CD4-positive, alpha-beta T cell (primary cell): Measurements from ENCODE around the gene ATG4D. TPM values are rescaled to one million over a fixed set of nuclear protein-coding genes. Genes with fewer than 3 reads are reported as not detected.

ENCODE experiments used
- ATAC-seq: fragments of 200-7000 bp; cut with Tn5 transposase; one replicate; pipeline ENCODE4 v1.10.0; 2022; ENCODE audit warnings: mild to moderate bottlenecking; ENCODE audit not compliant: poor library complexity
- CTCF ChIA-PET: fragments of 350-600 bp; sonication (Branson Sonifier 250); formaldehyde crosslinking; loops from one replicate; lab custom pipeline; 2021; ENCODE audit warnings: antibody characterized with exemption, inconsistent platforms; lab: Charles Lee
- POLR2A ChIA-PET: fragments of 350-600 bp; sonication (Branson Sonifier 250); formaldehyde crosslinking; loops from one replicate; lab custom pipeline; 2021; ENCODE audit warnings: antibody characterized with exemption, inconsistent platforms; lab: Charles Lee
- DNase-seq, 14 experiments: peaks; one replicate each; pipeline ENCODE4 v3.0.0-alpha.2; 2013 to 2020; ENCODE audit warnings: mixed read lengths in 2 of 14
- H3K27ac ChIP-seq, 2 donors: one replicate each; pipeline versions ENCODE4 v1.5.1 to v1.7.0; 2013; ENCODE audit warnings: low read length in 2 of 2, low read depth in 1 of 2, mild to moderate bottlenecking in 1 of 2
- H3K27me3 ChIP-seq, 2 experiments: 1 replicate in 1 of 2; 2 replicates in 1 of 2; pipeline versions ENCODE4 v1.6.1 to v1.7.0; 2013; ENCODE audit warnings: low read length in 2 of 2, control low read depth in 1 of 2, mild to moderate bottlenecking in 1 of 2, moderate library complexity in 1 of 2; ENCODE audit not compliant: insufficient read depth in 2 of 2, control insufficient read depth in 1 of 2
- H3K36me3 ChIP-seq: one replicate; pipeline ENCODE4 v1.6.1; 2013; ENCODE audit warnings: low read length, control low read depth; ENCODE audit not compliant: insufficient read depth
- H3K4me1 ChIP-seq: one replicate; pipeline ENCODE4 v1.6.1; 2013; ENCODE audit warnings: low read length, control low read depth; ENCODE audit not compliant: insufficient read depth
- H3K4me3 ChIP-seq: one replicate; pipeline ENCODE4 v1.5.1; 2013; ENCODE audit warnings: mild to moderate bottlenecking, low read length, moderate library complexity
- H3K9me3 ChIP-seq, 2 experiments: 1 replicate in 1 of 2; 2 replicates in 1 of 2; pipeline versions ENCODE4 v1.6.1 to v1.7.0; 2013; ENCODE audit warnings: low read length in 2 of 2, mild to moderate bottlenecking in 2 of 2, control low read depth in 1 of 2, moderate library complexity in 1 of 2; ENCODE audit not compliant: control insufficient read depth in 1 of 2, insufficient read depth in 1 of 2
- H3K27ac Mint-ChIP-seq: one replicate; pipeline ENCODE4 v1.8.0; 2020; ENCODE audit warnings: mixed read lengths
- H3K27me3 Mint-ChIP-seq: one replicate; pipeline ENCODE4 v1.8.0; 2021; ENCODE audit warnings: mixed read lengths
- H3K36me3 Mint-ChIP-seq: one replicate; pipeline ENCODE4 v1.8.0; 2021; ENCODE audit warnings: low read depth, mixed read lengths
- H3K4me1 Mint-ChIP-seq: one replicate; pipeline ENCODE4 v1.8.0; 2021; ENCODE audit warnings: low read depth, mixed read lengths
- H3K4me3 Mint-ChIP-seq: one replicate; pipeline ENCODE4 v1.8.0; 2020; ENCODE audit warnings: mild to moderate bottlenecking, mixed read lengths
- H3K9me3 Mint-ChIP-seq: one replicate; pipeline ENCODE4 v1.8.0; 2020; ENCODE audit warnings: mixed read lengths
- intact Hi-C, 2 experiments: fragments of 100-400 bp; cut with DNase I in 1 of 2; cut with micrococcal nuclease in 1 of 2; formaldehyde crosslinking; loops; one replicate each; pipeline versions ENCODE4 v1.15.1 to v1.9.0; 2023 to 2025; cut with DNase I, micrococcal nuclease
- total RNA-seq, 174 experiments: library from RNA in 2 of 174; stranded (reverse) in 2 of 174; gene quantifications; one replicate each; pipeline ENCODE4 v1.2.3 and lab custom pipeline; 2021 to 2026
- TF ChIP-seq, protein P1 (sequence below): fragments of 200-600 bp; IDR thresholded peaks from one replicate; pipeline ENCODE4 v1.8.0; 2022; ENCODE audit warnings: antibody characterized with exemption, mild to moderate bottlenecking

Gene ATG4D
- total RNA-seq, 2 experiments from 2014 or later: 81.1 to 84.6 TPM

DNA sequence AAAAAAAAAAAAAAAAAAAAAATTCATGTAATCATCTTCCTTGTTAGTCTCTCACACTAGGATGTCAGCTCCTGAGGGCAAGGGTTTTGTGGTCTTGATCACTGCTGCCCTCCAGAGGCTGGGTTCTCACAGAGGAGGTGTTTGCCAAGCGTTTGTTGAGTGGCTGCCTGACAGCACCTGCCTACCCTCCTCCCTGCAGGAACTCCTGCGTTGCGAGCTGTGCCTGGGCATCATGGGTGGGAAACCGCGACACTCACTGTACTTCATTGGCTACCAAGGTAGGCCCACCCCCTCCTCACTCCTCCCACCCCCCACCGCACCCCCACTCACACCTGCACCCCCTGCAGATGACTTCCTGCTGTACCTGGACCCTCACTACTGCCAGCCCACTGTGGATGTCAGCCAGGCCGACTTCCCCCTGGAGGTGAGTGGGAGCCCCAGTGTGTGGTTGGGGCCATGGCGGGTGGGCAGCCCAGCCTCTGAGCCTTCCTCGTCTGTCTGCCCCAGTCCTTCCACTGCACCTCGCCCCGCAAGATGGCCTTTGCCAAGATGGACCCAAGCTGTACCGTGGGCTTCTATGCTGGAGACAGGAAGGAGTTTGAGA is 8.1 kb downstream of the ATG4D start:
- Mint-ChIP-seq H3K27ac (peak overlapping the region; percentile 42), H3K36me3 (peaks cover 85% of the 10 kb centered on the region), H3K4me1 (peaks cover 45% of the 10 kb centered on the region), H3K27me3 (no peaks in the 10 kb centered on the region), H3K4me3 (no peak overlapping the region), H3K9me3 (no peaks in the 10 kb centered on the region)
- ATAC-seq: no peak
- Histone ChIP-seq H3K4me1 (peaks cover 65% of the 10 kb centered on the region), H3K9me3 (peaks cover 0 to 5% of the 10 kb centered on the region in 2 experiments), H3K4me3 (no peak overlapping the region), H3K27me3 (no peaks in the 10 kb centered on the region), H3K36me3 (peaks cover 76% of the 10 kb centered on the region), H3K27ac (peak overlapping the region in 1 of 2 donors; percentile 57)
- TF ChIP-seq, protein P1, sequence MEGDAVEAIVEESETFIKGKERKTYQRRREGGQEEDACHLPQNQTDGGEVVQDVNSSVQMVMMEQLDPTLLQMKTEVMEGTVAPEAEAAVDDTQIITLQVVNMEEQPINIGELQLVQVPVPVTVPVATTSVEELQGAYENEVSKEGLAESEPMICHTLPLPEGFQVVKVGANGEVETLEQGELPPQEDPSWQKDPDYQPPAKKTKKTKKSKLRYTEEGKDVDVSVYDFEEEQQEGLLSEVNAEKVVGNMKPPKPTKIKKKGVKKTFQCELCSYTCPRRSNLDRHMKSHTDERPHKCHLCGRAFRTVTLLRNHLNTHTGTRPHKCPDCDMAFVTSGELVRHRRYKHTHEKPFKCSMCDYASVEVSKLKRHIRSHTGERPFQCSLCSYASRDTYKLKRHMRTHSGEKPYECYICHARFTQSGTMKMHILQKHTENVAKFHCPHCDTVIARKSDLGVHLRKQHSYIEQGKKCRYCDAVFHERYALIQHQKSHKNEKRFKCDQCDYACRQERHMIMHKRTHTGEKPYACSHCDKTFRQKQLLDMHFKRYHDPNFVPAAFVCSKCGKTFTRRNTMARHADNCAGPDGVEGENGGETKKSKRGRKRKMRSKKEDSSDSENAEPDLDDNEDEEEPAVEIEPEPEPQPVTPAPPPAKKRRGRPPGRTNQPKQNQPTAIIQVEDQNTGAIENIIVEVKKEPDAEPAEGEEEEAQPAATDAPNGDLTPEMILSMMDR: no peak
- DNase-seq: peak in 7 of 14 experiments; percentile 33 to 74 (median 44)
- POLR2A ChIA-PET: interaction anchor here (0.7 to 6.7 kb wide), 3 partner anchors 9 to 15 kb away, joined by 3 to 81 read pairs (median 17); partner anchors contain the start of genes CDKN2D and KRI1
- CTCF ChIA-PET: interaction anchor here (0.6 to 0.8 kb wide), 2 partner anchors 42 to 48 kb away, joined by 3 read pairs; no protein-coding TSS in a partner anchor
- intact Hi-C loops: no loop called here

DNA sequence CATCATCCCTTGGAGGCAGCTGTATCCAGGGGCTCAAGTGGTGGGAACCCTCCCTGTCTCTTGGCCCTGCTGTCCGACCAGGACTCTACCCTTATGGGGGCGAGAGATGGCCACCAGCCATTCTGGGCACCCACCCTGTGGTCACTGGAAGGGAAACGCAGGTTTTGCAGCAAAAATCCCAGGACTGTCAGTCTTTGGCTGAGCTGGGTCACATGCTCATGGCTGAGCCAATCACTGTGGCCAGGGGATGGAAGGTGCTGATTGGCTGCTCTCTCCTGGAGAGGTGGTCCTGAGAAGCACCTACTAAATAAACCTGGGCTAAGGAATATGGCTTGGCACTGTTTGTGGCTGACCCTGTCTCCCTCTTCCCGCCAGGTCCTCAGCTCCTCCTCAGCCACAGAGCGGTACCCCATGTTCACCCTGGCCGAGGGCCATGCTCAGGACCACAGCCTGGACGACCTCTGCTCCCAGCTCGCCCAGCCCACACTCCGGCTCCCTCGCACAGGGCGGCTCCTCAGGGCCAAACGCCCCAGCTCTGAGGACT is 8.9 kb downstream of the ATG4D start:
- Mint-ChIP-seq H3K36me3 (peaks cover 81% of the 10 kb centered on the region), H3K4me3 (no peak overlapping the region), H3K27ac (peak overlapping the region; percentile 85), H3K9me3 (no peaks in the 10 kb centered on the region), H3K4me1 (peaks cover 45% of the 10 kb centered on the region), H3K27me3 (no peaks in the 10 kb centered on the region)
- DNase-seq (peak in 1 of 14 experiments; percentile 30), ATAC-seq (peak; percentile 25)
- Histone ChIP-seq H3K36me3 (peaks cover 74% of the 10 kb centered on the region), H3K27ac (peak overlapping the region; percentile 57 to 69), H3K9me3 (peaks cover 0 to 5% of the 10 kb centered on the region in 2 experiments), H3K4me1 (peaks cover 69% of the 10 kb centered on the region), H3K4me3 (no peak overlapping the region), H3K27me3 (no peaks in the 10 kb centered on the region)
- ChIA-PET CTCF (interaction anchor here (0.8 to 1.4 kb wide), 6 partner anchors 20 to 165 kb away, joined by 3 to 7 read pairs (median 4); partner anchors contain the start of gene DNM2), POLR2A (interaction anchor here (0.6 to 6.7 kb wide), 4 partner anchors 10 to 23 kb away, joined by 3 to 81 read pairs (median 10); partner anchors contain the start of genes CDKN2D and KRI1)
- intact Hi-C loops: no loop called here
- TF ChIP-seq, protein P1: no peak

DNA sequence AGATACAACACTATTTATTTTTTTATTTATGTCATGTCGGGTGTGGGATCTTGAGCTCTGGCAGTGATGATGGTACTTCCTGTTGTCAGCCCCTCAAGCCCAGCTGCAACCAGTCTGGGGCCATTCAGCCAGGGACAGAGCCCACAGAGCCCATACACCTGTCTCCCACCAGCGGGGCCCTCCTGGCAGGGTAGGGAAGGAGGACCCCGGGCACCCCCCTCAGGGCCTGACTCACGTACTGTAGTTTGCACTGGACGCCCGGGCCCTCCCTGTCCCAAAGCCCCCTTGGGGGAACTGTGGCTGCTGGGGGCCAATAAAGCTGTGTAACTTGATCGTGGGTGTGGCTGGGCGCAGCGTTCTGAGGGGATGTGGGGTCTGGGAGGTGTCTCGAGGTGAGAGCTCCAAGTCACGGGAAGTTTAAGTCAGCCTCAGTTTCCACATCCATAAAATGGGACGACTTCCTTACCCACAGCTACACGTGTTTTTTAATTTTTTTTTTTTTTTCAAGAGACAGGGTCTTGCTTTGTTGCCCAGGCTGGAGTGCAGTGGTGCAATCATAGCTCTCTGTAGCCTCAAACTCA is 9.5 kb downstream of the ATG4D start:
- ChIA-PET CTCF (interaction anchor here (0.6 to 1.4 kb wide), 10 partner anchors 11 to 284 kb away, joined by 3 to 7 read pairs (median 3); partner anchors contain the start of genes CDKN2D, DNM2 and KRI1), POLR2A (interaction anchor here (0.6 to 6.7 kb wide), 6 partner anchors 10 to 91 kb away, joined by 3 to 81 read pairs (median 5); partner anchors contain the start of genes ATG4D, CDKN2D and KRI1)
- H3K4me3 Mint-ChIP-seq: peak overlapping the region; percentile 69
- no peaks in the 10 kb centered on the region for H3K27me3 Mint-ChIP-seq
- Histone ChIP-seq H3K4me1 (peaks cover 72% of the 10 kb centered on the region), H3K27ac (peak overlapping the region; percentile 57 to 69), H3K36me3 (peaks cover 78% of the 10 kb centered on the region), H3K9me3 (peaks cover 0 to 5% of the 10 kb centered on the region in 2 experiments), H3K27me3 (no peaks in the 10 kb centered on the region), H3K4me3 (no peak overlapping the region)
- peaks cover 84% of the 10 kb centered on the region for H3K36me3 Mint-ChIP-seq
- TF ChIP-seq, protein P1: no peak
- no peaks in the 10 kb centered on the region for H3K9me3 Mint-ChIP-seq
- intact Hi-C loops: no loop called here
- DNase-seq (peak in 2 of 14 experiments; percentile 27 to 30), ATAC-seq (peak; percentile 12)
- H3K27ac Mint-ChIP-seq: peak overlapping the region; percentile 85
- H3K4me1 Mint-ChIP-seq: peaks cover 45% of the 10 kb centered on the region
